GM12878 (cell line): Measurements from ENCODE around the gene GAB1. TPM values are rescaled to one million over a fixed set of nuclear protein-coding genes. Genes with fewer than 3 reads are reported as not detected.

Source experiments
- ATAC-seq: fragments of 200-7000 bp; cut with Tn5 transposase; 3 replicates; pipeline ENCODE4 v1.9.1; 2020; ENCODE audit warnings: mild to moderate bottlenecking, moderate library complexity
- BruUV-seq: library from RNA; stranded (reverse); fragments of 400-500 nt; replicated peaks from 2 replicates; lab custom pipeline; 2021; lab: Mats Ljungman, UMichigan
- CTCF ChIA-PET: fragments of 300-600 bp; sonication (Branson Sonifier 250); formaldehyde crosslinking; extraction: SDS; loops from one replicate; lab custom pipeline; 2021; ENCODE audit warnings: inconsistent platforms; lab: Yijun Ruan, JAX
- POLR2A ChIA-PET: fragments of 350-600 bp; formaldehyde crosslinking; extraction: SDS; loops from one replicate; lab custom pipeline; 2021; ENCODE audit warnings: inconsistent platforms; lab: Charles Lee
- RAD21 ChIA-PET: fragments of 300-600 bp; sonication (Branson Sonifier 250); formaldehyde crosslinking; loops from one replicate; lab custom pipeline; 2023; ENCODE audit warnings: antibody characterized with exemption; ENCODE audit not compliant: unreplicated experiment; lab: Charles Lee
- SMC1A ChIA-PET: fragments of 300-600 bp; sonication (Branson Sonifier 250); formaldehyde crosslinking; loops from one replicate; lab custom pipeline; 2023; ENCODE audit not compliant: unreplicated experiment, uncharacterized antibody; lab: Charles Lee
- DNase-seq: peaks from one replicate; pipeline ENCODE4 v3.0.0-alpha.2; 2011; ENCODE audit warnings: low read depth, low spot score
- FAIRE-seq: peaks from 3 replicates; lab custom pipeline; 2011; peaks lifted over from hg19 to GRCh38; lab: Jason Lieb, UNC
- H2AFZ ChIP-seq: 2 replicates; pipeline ENCODE4 v1.6.0; 2011; ENCODE audit warnings: low read depth, low read length, control low read depth; ENCODE audit not compliant: control insufficient read depth
- H3K27ac ChIP-seq: 2 replicates; pipeline ENCODE4 v1.5.1; 2011; ENCODE audit warnings: control low read depth; ENCODE audit not compliant: control insufficient read depth, insufficient read depth
- H3K27me3 ChIP-seq, 2 experiments: replicated peaks in 1 of 2; 2 replicates each; pipeline versions ENCODE4 v1.6.0 to v1.6.1; 2011; ENCODE audit warnings: low read length in 1 of 2; ENCODE audit not compliant: control insufficient read depth in 2 of 2, insufficient read depth in 2 of 2
- H3K36me3 ChIP-seq, 2 experiments: 2 replicates each; pipeline ENCODE4 v1.5.1; 2011; ENCODE audit warnings: low read length in 1 of 2; ENCODE audit not compliant: control insufficient read depth in 2 of 2, insufficient read depth in 2 of 2
- H3K4me1 ChIP-seq: 2 replicates; pipeline ENCODE4 v1.6.1; 2011; ENCODE audit warnings: mild to moderate bottlenecking, low read length, moderate library complexity, mixed read lengths; ENCODE audit not compliant: control insufficient read depth, insufficient read depth
- H3K4me2 ChIP-seq: 2 replicates; pipeline ENCODE4 v1.6.0; 2011; ENCODE audit warnings: control low read depth; ENCODE audit not compliant: control insufficient read depth, insufficient read depth
- H3K4me3 ChIP-seq: fragments of 200-600 bp; sonication (generic); 2 replicates; pipeline ENCODE4 v1.5.1; 2016
- H3K79me2 ChIP-seq: 2 replicates; pipeline ENCODE4 v1.6.0; 2011; ENCODE audit warnings: low read length; ENCODE audit not compliant: control insufficient read depth, insufficient read depth
- H3K9ac ChIP-seq: 2 replicates; pipeline ENCODE4 v1.8.0; 2011; ENCODE audit warnings: low read length, control low read depth, mixed read lengths; ENCODE audit not compliant: control insufficient read depth, insufficient read depth
- H3K9me3 ChIP-seq: replicated peaks from 3 replicates; pipeline ENCODE4 v1.5.1; 2011; ENCODE audit warnings: mild to moderate bottlenecking, low read length; ENCODE audit not compliant: control insufficient read depth, insufficient read depth
- H4K20me1 ChIP-seq: 2 replicates; pipeline ENCODE4 v1.6.0; 2011; ENCODE audit not compliant: control insufficient read depth, insufficient read depth
- CBFB ChIP-seq: IDR thresholded peaks from 2 replicates; pipeline ENCODE4 v1.6.1; 2016; ENCODE audit warnings: antibody characterized with exemption, low read depth
- CBX5 ChIP-seq: sonication (generic); IDR thresholded peaks from 2 replicates; pipeline ENCODE4 v1.6.1; 2016; ENCODE audit warnings: low read depth, moderate library complexity, mild to moderate bottlenecking, inconsistent platforms
- NR2F1 ChIP-seq: fragments of 450-650 bp; conservative IDR thresholded peaks from 2 replicates; pipeline ENCODE4 v1.6.1; 2017; ENCODE audit warnings: mild to moderate bottlenecking
- PAX8 ChIP-seq: fragments of 450-650 bp; IDR thresholded peaks from 2 replicates; pipeline ENCODE4 v1.6.1; 2017; ENCODE audit warnings: mild to moderate bottlenecking, moderate library complexity
- SPI1 ChIP-seq: IDR thresholded peaks from 2 replicates; pipeline ENCODE4 v1.6.1; 2011; ENCODE audit warnings: low read depth, mild to moderate bottlenecking, low read length, moderate library complexity, borderline replicate concordance; ENCODE audit not compliant: insufficient read depth
- TCF3 ChIP-seq: IDR thresholded peaks from 2 replicates; pipeline ENCODE4 v1.6.1; 2012; ENCODE audit warnings: low read depth, mild to moderate bottlenecking, low read length, borderline replicate concordance; ENCODE audit not compliant: insufficient read depth
- ZBTB33 ChIP-seq: fragments of 450-650 bp; IDR thresholded peaks from 2 replicates; pipeline ENCODE4 v1.6.1; 2017; ENCODE audit warnings: mild to moderate bottlenecking
- ZBTB4 ChIP-seq: fragments of 450-650 bp; formaldehyde crosslinking; IDR thresholded peaks from 2 replicates; pipeline ENCODE4 v1.4.0; 2022; ENCODE audit warnings: mild to moderate bottlenecking, moderate library complexity
- ZBTB40 ChIP-seq: fragments of 450-650 bp; IDR thresholded peaks from 2 replicates; pipeline ENCODE4 v1.6.1; 2016; ENCODE audit warnings: mild to moderate bottlenecking, moderate library complexity, borderline replicate concordance
- WGBS: methylation state at CpG from one replicate; pipeline ENCODE4 v1.1.6; 2016; ENCODE audit warnings: low lambda C conversion rate; ENCODE audit not compliant: insufficient replicate concordance, insufficient coverage; ENCODE audit errors: missing lambda C conversion rate; 5-methylcytosine and 5-hydroxymethylcytosine counted together
- in situ Hi-C: fragments of 300-500 bp; cut with MboI; formaldehyde crosslinking; loops from 9 replicates; pipeline ENCODE4 v1.14.3; 2018; ENCODE audit warnings: mixed read lengths
- intact Hi-C: fragments of 100-400 bp; cut with micrococcal nuclease; formaldehyde crosslinking; loops from one replicate; pipeline ENCODE4 v1.14.2; 2022; ENCODE audit not compliant: unreplicated experiment
- polyA plus RNA-seq, 11 experiments: library from polyadenylated mRNA; depleted of rRNA in 4 of 11; unstranded in 6 of 11; stranded (reverse) in 5 of 11; fragments of >200 nt; fragmentation: Nextera tagmentation in 4 of 11; fragmentation: Illumina TruSeq in 1 of 11; extraction: Ambion mirVana in 4 of 11; extraction: Trizol in 1 of 11; gene quantifications; 1 replicate in 1 of 11; 2 replicates in 10 of 11; pipeline versions ENCODE4 v1.2.1 to v1.2.3, GENCODE V29; 2011 to 2016; ENCODE audit warnings: inconsistent platforms in 2 of 11, missing spikeins in 2 of 11, low read depth in 1 of 11
- total RNA-seq, 4 experiments: library from RNA; depleted of rRNA in 3 of 4; stranded (reverse); fragments of >200 nt in 3 of 4; fragmentation: Illumina TruSeq in 1 of 4; extraction: Trizol in 1 of 4; gene quantifications; 2 replicates each; pipeline versions ENCODE4 v1.2.1 to v1.2.3, GENCODE V29; 2013 to 2021

GAB1 gene
- total and polyA plus RNA-seq, 10 of the 15 experiments (the other 5 are each of a cell fraction or from before 2014, with no cell fraction given) = 0.37 to 5.3 (median 3.2) TPM

- no peak for TF ChIP-seq ZBTB4
These were observed 56.5 kb downstream of the GAB1 start (continued) for GRCh38 chr4:143393195-143393594.

GRCh38 chr4:143394739-143395453 lies 58.2 kb downstream of the GAB1 start:
- POLR2A ChIA-PET = interaction anchor here (1.5 to 1.6 kb wide), 2 partner anchors 12 to 19 kb away, joined by 4 to 5 read pairs; no protein-coding TSS in a partner anchor
- RAD21 ChIA-PET = interaction anchor here (1.2 to 3.5 kb wide), 4 partner anchors 10 to 19 kb away, joined by 4 to 27 read pairs (median 4); no protein-coding TSS in a partner anchor
- H3K79me2 ChIP-seq = no peaks in the 10 kb centered on the region
- H4K20me1 ChIP-seq = no peaks in the 10 kb centered on the region
- CTCF ChIA-PET = interaction anchor here (1.1 to 4.7 kb wide), 5 partner anchors 11 to 22 kb away, joined by 3 to 48 read pairs (median 8); no protein-coding TSS in a partner anchor
- intact Hi-C loops = no loop called here
- ATAC-seq (no peak), DNase-seq (no peak), FAIRE-seq (no peak)
- H3K9ac ChIP-seq = no peak overlapping the region
- in situ Hi-C loops = no loop called here
- H3K4me1 ChIP-seq = no peaks in the 10 kb centered on the region
- 21% methylated on average over 3 of the region's 3 CpGs for WGBS
- H2AFZ ChIP-seq = no peak overlapping the region
- no peak overlapping the region for H3K4me2 ChIP-seq
- no peaks in the 10 kb centered on the region; a peak in 1 of 4 replicates for H3K27me3 ChIP-seq
- no TSS peak for BruUV-seq
- H3K9me3 ChIP-seq = no peaks in the 10 kb centered on the region
- H3K36me3 ChIP-seq = no peaks in the 10 kb centered on the region
- no peak overlapping the region for H3K4me3 ChIP-seq
- no peak overlapping the region for H3K27ac ChIP-seq
- SMC1A ChIA-PET = interaction anchor here (0.6 to 11.0 kb wide), 8 partner anchors 8 to 209 kb away, joined by 3 to 204 read pairs (median 4); no protein-coding TSS in a partner anchor
- TF ChIP-seq ZBTB40 (no peak), TCF3 (no peak), SPI1 (no peak), PAX8 (no peak), NR2F1 (no peak), CBFB (no peak), ZBTB33 (no peak), CBX5 (no peak)
